Neuronal stem cell (in vitro differentiated cells): Measurements from ENCODE around the gene MBTD1.

Experiments
- DNase-seq: peaks from one replicate; pipeline ENCODE4 v3.0.0-alpha.2; 2013; ENCODE audit warnings: low spot score
- H2AFZ ChIP-seq: one replicate; pipeline ENCODE4 v1.6.1; 2013; ENCODE audit warnings: mild to moderate bottlenecking, low read length, inconsistent platforms
- H2AK5ac ChIP-seq: 2 replicates; pipeline ENCODE4 v1.6.1; 2013; ENCODE audit warnings: low read depth, mild to moderate bottlenecking, inconsistent platforms, low read length, moderate library complexity, mixed read lengths
- H2BK120ac ChIP-seq: 2 replicates; pipeline ENCODE4 v1.6.1; 2013; ENCODE audit warnings: low read depth, mild to moderate bottlenecking, inconsistent platforms, low read length, moderate library complexity, mixed read lengths
- H2BK12ac ChIP-seq: one replicate; pipeline ENCODE4 v1.6.1; 2013; ENCODE audit warnings: low read length, inconsistent platforms
- H2BK15ac ChIP-seq: 2 replicates; pipeline ENCODE4 v1.6.1; 2013; ENCODE audit warnings: mild to moderate bottlenecking, low read length, inconsistent platforms, mixed read lengths
- H2BK5ac ChIP-seq: one replicate; pipeline ENCODE4 v1.6.1; 2013; ENCODE audit warnings: inconsistent platforms, mild to moderate bottlenecking, low read length, moderate library complexity
- H3K14ac ChIP-seq: one replicate; pipeline ENCODE4 v1.6.1; 2013; ENCODE audit warnings: low read length, inconsistent platforms
- H3K18ac ChIP-seq: 2 replicates; pipeline ENCODE4 v1.6.1; 2013; ENCODE audit warnings: low read length, inconsistent platforms
- H3K23ac ChIP-seq: 2 replicates; pipeline ENCODE4 v1.6.1; 2013; ENCODE audit warnings: low read depth, mild to moderate bottlenecking, mixed read lengths, low read length, inconsistent platforms; ENCODE audit not compliant: poor library complexity
- H3K27ac ChIP-seq: replicated peaks from 3 replicates; pipeline ENCODE4 v1.5.1; 2013; ENCODE audit warnings: low read length, inconsistent platforms
- H3K27me3 ChIP-seq, 3 experiments: 2 replicates each; pipeline ENCODE4 v1.6.1; 2013; ENCODE audit warnings: low read length in 3 of 3, mild to moderate bottlenecking in 2 of 3, inconsistent platforms in 1 of 3, low read depth in 1 of 3, mixed read lengths in 1 of 3, moderate library complexity in 1 of 3; ENCODE audit not compliant: control insufficient read depth in 3 of 3, insufficient read depth in 3 of 3
- H3K36me3 ChIP-seq, 2 donors: replicated peaks in 1 of 2; 2 replicates each; pipeline ENCODE4 v1.6.1; 2013; ENCODE audit warnings: low read length in 2 of 2; ENCODE audit not compliant: control insufficient read depth in 2 of 2, insufficient read depth in 2 of 2
- H3K4ac ChIP-seq: 2 replicates; pipeline ENCODE4 v1.6.1; 2013; ENCODE audit warnings: inconsistent platforms, mild to moderate bottlenecking, low read length, moderate library complexity
- H3K4me1 ChIP-seq, 2 donors: 1 replicate in 1 of 2; 2 replicates in 1 of 2; pipeline ENCODE4 v1.6.1; 2013; ENCODE audit warnings: low read length in 2 of 2, low read depth in 1 of 2; ENCODE audit not compliant: control insufficient read depth in 2 of 2, insufficient read depth in 1 of 2
- H3K4me2 ChIP-seq: one replicate; pipeline ENCODE4 v1.6.1; 2013; ENCODE audit warnings: mild to moderate bottlenecking, low read length, inconsistent platforms; ENCODE audit not compliant: insufficient read depth, poor library complexity, severe bottlenecking
- H3K4me3 ChIP-seq, 2 donors: 2 replicates each; pipeline ENCODE4 v1.5.1; 2013; ENCODE audit warnings: low read length in 2 of 2, mild to moderate bottlenecking in 2 of 2, inconsistent platforms in 1 of 2, moderate library complexity in 1 of 2
- H3K79me1 ChIP-seq: one replicate; pipeline ENCODE4 v1.6.1; 2013; ENCODE audit warnings: low read depth, mild to moderate bottlenecking, inconsistent platforms, low read length, moderate library complexity
- H3K9ac ChIP-seq: one replicate; pipeline ENCODE4 v1.6.1; 2013; ENCODE audit warnings: mild to moderate bottlenecking, low read depth, low read length, inconsistent platforms; ENCODE audit not compliant: poor library complexity
- H3K9me3 ChIP-seq, 2 donors: replicated peaks in 1 of 2; 2 replicates each; pipeline versions ENCODE3 to v1.6.1; 2013; ENCODE audit warnings: low read length in 2 of 2, mild to moderate bottlenecking in 2 of 2, inconsistent platforms in 1 of 2, low read depth in 1 of 2, mixed read lengths in 1 of 2, moderate library complexity in 1 of 2; ENCODE audit not compliant: control insufficient read depth in 2 of 2, insufficient read depth in 1 of 2
- H4K8ac ChIP-seq: one replicate; pipeline ENCODE4 v1.6.1; 2013; ENCODE audit warnings: low read depth, mild to moderate bottlenecking, inconsistent platforms, low read length, moderate library complexity
- H4K91ac ChIP-seq: one replicate; pipeline ENCODE4 v1.6.1; 2013; ENCODE audit warnings: low read length, low read depth, mild to moderate bottlenecking, inconsistent platforms; ENCODE audit not compliant: poor library complexity
- WGBS, 2 donors: extraction: QIAGEN DNeasy Blood & Tissue Kit; methylation state at CpG; one replicate each; pipeline ENCODE4 v1.1.7; 2013; ENCODE audit warnings: missing lambda C conversion rate in 2 of 2, mixed read lengths in 1 of 2; ENCODE audit not compliant: insufficient read length in 2 of 2, insufficient replicate concordance in 1 of 2; ENCODE audit errors: extremely low coverage in 2 of 2; 5-methylcytosine and 5-hydroxymethylcytosine counted together

Gene MBTD1

GRCh38 chr17:51135956-51136355 is 123.9 kb downstream of the MBTD1 start:
- no peak overlapping the region for H3K14ac ChIP-seq
- H3K27ac ChIP-seq: no peak overlapping the region
- H2BK5ac ChIP-seq: no peak overlapping the region
- H3K36me3 ChIP-seq: no peaks in the 10 kb centered on the region
- no peak overlapping the region for H3K18ac ChIP-seq
- H3K4me2 ChIP-seq: no peak overlapping the region
- H3K27me3 ChIP-seq: no peaks in the 10 kb centered on the region
- no peaks in the 10 kb centered on the region for H3K9me3 ChIP-seq
- no peaks in the 10 kb centered on the region for H3K4me1 ChIP-seq
- no peak overlapping the region for H4K91ac ChIP-seq
- H3K4ac ChIP-seq: no peak overlapping the region
- no peak overlapping the region for H2BK120ac ChIP-seq
- H3K79me1 ChIP-seq: no peaks in the 10 kb centered on the region
- no peak overlapping the region for H4K8ac ChIP-seq
- no peak overlapping the region for H2BK15ac ChIP-seq
- no peak overlapping the region for H2AK5ac ChIP-seq
- no peak overlapping the region for H2BK12ac ChIP-seq
- H3K4me3 ChIP-seq: no peak overlapping the region
- H3K23ac ChIP-seq: no peak overlapping the region
- H3K9ac ChIP-seq: no peak overlapping the region
- WGBS, 2 donors: no CpG with 5 or more reads among the region's 3 CpGs
- no peak for DNase-seq
- H2AFZ ChIP-seq: no peak overlapping the region

- no peaks in the 10 kb centered on the region for H3K79me1 ChIP-seq
- H4K8ac ChIP-seq: no peak overlapping the region
- no peak overlapping the region for H3K9ac ChIP-seq
- H3K27me3 ChIP-seq: no peaks in the 10 kb centered on the region
- H2BK120ac ChIP-seq: no peak overlapping the region
- no peaks in the 10 kb centered on the region for H3K36me3 ChIP-seq
- H3K4me2 ChIP-seq: no peak overlapping the region
- no peak overlapping the region for H3K4me3 ChIP-seq
- WGBS, 2 donors: no CpG with 5 or more reads among the region's 2 CpGs
- H3K4ac ChIP-seq: no peak overlapping the region
- H2AFZ ChIP-seq: peak overlapping the region; percentile 2
- H3K14ac ChIP-seq: no peak overlapping the region
- no peak overlapping the region for H2AK5ac ChIP-seq
- no peak overlapping the region for H3K27ac ChIP-seq
- no peak overlapping the region for H2BK12ac ChIP-seq
- no peak overlapping the region for H2BK5ac ChIP-seq
- H3K23ac ChIP-seq: no peak overlapping the region
- H3K18ac ChIP-seq: no peak overlapping the region
- no peak overlapping the region for H2BK15ac ChIP-seq
- DNase-seq: no peak
- no peak overlapping the region for H4K91ac ChIP-seq
- no peaks in the 10 kb centered on the region for H3K9me3 ChIP-seq
- H3K4me1 ChIP-seq: no peaks in the 10 kb centered on the region
Observed at GRCh38 chr17:51133365-51133764, 126.5 kb downstream of the MBTD1 start.

GRCh38 chr17:51132964-51133319 is 126.9 kb downstream of the MBTD1 start:
- Histone ChIP-seq H3K9ac (no peak overlapping the region), H3K9me3 (no peaks in the 10 kb centered on the region), H2AK5ac (no peak overlapping the region), H3K27me3 (no peaks in the 10 kb centered on the region), H4K91ac (no peak overlapping the region), H3K79me1 (no peaks in the 10 kb centered on the region), H2BK15ac (no peak overlapping the region), H2BK120ac (no peak overlapping the region), H3K4me2 (no peak overlapping the region), H4K8ac (no peak overlapping the region), H3K4ac (no peak overlapping the region), H3K4me1 (no peaks in the 10 kb centered on the region), H2BK5ac (no peak overlapping the region), H3K18ac (no peak overlapping the region), H2AFZ (peak overlapping the region; percentile 2), H2BK12ac (no peak overlapping the region), H3K27ac (no peak overlapping the region), H3K4me3 (no peak overlapping the region), H3K36me3 (no peaks in the 10 kb centered on the region), H3K14ac (no peak overlapping the region), H3K23ac (no peak overlapping the region)
- DNase-seq: no peak

- Histone ChIP-seq H3K79me1 (no peaks in the 10 kb centered on the region), H3K4me2 (no peak overlapping the region), H3K23ac (no peak overlapping the region), H3K9me3 (no peaks in the 10 kb centered on the region), H2BK120ac (no peak overlapping the region), H2AK5ac (no peak overlapping the region), H2AFZ (no peak overlapping the region), H3K9ac (no peak overlapping the region), H2BK15ac (no peak overlapping the region), H3K36me3 (no peaks in the 10 kb centered on the region), H4K91ac (no peak overlapping the region), H3K4ac (no peak overlapping the region), H3K18ac (no peak overlapping the region), H4K8ac (no peak overlapping the region), H3K27me3 (no peaks in the 10 kb centered on the region), H2BK12ac (no peak overlapping the region), H2BK5ac (no peak overlapping the region), H3K14ac (no peak overlapping the region), H3K27ac (no peak overlapping the region), H3K4me1 (no peaks in the 10 kb centered on the region), H3K4me3 (no peak overlapping the region)
- DNase-seq: no peak
- WGBS, 2 donors: no CpG with 5 or more reads among the region's 3 CpGs
Observed at GRCh38 chr17:51128076-51128475, 131.8 kb downstream of the MBTD1 start.
